Colon (tissue), 2 donors: ENCODE measurements around the gene AKTIP.
"Not testable (repeated sequence)": the region's sequence is repeated elsewhere in the genome, so short reads cannot be mapped to it uniquely, and the experiment has no call there.

ENCODE experiments used
- FAIRE-seq: peaks from 2 replicates; lab custom pipeline; 2012; peaks lifted over from hg19 to GRCh38; lab: Jason Lieb, UNC
- donor health status: control.
- donor health status: control.

AKTIP gene

DNA sequence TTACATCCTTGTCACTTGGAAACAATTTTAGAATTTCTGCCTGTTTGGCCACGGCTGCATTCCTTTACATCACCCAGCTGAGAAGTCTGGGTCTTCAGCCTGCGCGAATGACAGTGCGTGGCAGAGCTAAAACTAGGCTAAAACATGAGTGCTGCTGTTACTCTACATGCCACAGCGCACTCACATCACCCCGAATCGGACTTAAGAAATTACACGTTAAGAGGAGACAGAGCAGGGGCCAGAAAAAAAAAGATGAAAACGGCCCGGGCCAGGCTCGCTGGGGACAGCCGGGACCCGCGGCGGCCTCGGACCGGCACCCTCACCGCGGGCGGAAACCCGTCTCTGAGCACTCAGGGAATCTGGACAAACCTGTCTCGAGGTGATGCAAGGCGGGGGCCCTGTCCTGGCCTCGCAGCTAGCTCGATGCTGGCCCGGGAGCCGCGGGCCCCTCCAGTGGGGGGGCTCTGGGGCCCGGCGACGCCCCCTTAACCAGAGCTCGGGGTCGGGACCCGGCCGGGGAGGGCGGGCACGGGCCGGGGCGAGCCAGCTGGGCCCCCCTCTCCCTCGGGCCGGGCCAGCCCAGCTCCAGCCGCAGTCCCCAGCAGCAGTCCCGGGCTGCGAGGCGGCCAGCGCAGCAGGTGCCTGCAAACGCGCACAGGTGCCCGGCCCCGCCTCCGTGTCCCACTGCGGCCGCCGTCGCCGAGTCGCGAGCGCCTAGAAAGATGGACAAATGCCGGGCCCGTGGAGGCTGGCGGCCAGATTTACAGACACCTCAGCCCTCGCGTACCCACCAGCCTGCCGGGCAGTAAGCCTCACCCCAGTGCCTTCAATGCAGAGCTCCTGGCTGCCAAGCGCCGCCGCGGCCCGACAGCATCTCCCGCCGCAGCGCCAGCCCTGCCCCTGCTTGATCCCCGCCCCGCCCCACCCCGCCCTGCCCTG, at the start of gene AKTIP:
AKTIP (minus strand) TSS at position 879 of the 939 bp plus-strand sequence. CDS start 2,950 bp downstream, outside the sequence.
- no peak for FAIRE-seq

DNA sequence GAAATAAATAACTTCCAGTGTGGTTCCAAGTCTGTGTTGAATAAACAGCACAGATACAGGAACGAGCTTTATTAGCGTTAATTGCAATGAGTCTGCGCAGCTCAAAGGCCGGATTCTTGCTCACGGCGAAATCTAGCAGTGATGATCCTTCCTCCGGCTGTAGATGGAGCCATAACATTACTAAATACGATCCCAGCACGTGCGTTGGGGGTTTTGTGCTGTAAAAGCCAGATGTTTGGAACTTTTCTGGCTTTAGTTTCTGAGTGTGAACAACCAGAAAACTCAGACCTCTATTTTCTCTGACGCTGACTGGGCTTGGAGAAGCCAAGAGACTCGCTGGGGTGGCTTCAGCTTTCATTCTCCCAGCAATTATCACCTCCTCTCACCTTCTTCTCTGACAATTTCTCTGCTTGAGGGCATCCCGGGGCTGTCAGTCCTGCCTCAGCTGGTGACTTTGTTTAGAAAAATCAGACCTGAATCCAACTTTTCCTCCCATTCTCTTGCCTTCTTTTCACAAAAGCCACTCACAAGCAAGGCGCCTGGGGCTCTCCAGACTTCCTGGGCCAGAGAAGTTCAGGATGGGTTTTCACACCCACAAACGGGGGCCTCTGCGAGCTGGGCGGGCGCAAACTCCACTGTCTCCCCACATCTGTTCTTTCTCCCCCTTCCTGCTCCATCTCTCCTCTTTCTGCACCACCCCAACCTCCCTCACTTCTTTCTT, 47.1 kb upstream of the AKTIP start:
- FAIRE-seq: no peak

DNA sequence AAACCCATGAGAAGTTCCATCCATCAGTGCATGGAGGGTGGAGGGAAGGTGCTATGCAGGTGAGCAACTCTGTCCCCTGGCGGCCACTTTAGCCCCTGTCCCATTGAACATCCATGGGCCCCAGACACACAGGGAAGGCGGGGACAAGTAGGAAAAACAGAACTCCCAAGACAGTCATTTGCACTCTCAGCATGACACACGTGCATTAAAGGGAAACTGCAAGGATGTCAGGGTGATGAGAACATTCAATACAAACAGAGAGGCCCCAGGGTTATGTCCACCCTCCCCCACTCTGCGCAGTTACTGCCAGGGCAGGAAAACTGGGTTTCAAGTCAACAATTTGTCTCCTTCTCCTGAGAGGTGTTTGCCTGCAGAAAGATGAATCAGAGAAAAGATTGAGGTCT, 44.0 kb upstream of the AKTIP start:
- FAIRE-seq: no peak

DNA sequence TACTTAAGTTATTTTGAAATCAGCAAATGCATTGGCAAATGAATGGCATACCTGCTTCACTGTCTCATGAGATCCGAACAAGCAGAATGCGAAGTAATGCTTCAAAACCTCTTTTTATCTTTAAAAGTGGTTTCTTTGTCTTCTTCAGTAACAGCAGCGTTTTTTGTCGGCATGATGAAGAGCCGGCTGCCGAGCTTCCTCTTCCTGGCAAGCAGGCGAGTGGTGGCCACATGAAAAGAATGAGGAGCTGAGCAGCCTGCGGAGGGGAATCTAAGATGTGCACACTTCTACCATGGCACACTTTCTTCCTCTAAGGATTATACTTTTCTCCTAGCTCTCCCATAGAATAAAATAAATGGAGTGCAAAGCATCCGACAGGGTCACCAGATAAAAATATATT, 42.4 kb upstream of the AKTIP start:
- no peak for FAIRE-seq

DNA sequence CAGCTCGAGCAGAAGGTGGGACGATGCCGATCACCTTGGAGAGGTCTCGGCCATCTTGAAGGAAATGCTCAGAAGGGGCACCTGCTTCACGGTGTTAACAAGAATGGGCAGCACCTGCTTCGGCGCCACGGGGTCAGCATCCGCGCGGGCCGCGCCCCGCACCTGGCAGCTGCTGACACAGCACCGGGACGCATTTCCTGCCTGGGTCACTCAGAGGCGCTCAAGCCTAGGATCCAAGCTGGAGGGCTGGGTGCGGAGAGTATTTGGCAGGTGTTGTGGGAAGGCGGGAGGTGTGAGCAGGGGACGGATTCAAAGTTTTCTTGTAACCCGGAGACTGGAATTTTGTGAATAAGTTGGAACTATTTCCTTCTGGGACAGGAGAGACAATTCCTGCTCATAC, 39.3 kb upstream of the AKTIP start:
- no peak for FAIRE-seq

DNA sequence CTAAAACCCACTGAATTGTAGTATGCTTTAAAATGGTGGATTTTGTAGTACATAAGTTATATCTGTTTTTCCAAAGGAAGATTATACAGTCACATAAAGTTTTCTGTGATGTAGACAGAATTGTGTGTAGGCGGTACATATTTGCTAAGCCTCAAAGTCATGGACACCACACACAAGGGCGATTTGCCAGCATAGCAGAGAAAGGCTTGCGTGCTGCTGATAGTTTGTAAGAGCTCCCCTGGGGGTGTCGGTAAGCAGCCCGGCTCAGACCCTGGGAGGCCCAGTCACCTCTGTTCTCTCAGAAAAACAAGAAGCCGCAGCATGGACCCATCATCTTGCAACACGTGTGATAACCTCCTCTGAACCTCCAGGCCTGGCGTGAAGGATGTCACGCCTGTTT, 38.3 kb upstream of the AKTIP start:
- no peak for FAIRE-seq

DNA sequence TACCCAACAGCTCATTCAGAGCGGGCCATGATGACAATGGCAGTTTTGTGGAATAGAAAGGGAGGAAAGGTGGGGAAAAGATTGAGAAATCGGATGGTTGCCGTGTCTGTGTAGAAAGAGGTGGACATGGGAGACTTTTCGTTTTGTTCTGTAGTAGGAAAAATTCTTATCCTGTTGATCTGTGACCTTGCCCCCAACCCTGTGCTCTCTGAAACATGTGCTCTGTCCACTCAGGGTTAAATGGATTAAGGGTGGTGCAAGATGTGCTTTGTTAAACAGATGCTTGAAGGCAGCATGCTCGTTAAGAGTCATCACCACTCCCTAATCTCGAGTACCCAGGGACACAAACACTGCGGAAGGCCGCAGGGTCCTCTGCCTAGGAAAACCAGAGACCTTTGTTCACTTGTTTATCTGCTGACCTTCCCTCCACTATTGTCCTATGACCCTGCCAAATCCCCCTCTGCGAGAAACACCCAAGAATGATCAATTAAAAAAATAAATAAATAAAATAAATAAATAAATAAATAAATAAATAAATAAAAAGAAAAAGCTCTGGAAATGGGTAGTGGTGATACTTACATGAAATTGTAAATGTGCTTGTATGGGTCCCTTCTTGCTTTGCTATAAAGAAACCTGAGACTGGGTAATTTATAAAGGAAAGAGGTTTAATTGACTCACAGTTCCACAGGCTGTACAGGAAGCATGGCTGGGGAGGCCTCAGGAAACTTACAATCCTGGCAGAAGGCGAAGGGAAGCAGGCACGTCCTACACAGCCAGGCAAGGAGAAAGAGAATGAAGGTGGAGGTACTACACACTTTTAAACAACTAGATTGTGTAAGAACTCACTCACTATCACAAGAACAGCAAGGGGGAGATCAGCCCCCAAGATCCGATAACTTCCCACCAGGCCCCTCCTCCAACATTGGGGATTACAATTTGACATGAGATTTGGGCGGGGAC, 37.0 kb upstream of the AKTIP start:
- FAIRE-seq: not testable (repeated sequence)

DNA sequence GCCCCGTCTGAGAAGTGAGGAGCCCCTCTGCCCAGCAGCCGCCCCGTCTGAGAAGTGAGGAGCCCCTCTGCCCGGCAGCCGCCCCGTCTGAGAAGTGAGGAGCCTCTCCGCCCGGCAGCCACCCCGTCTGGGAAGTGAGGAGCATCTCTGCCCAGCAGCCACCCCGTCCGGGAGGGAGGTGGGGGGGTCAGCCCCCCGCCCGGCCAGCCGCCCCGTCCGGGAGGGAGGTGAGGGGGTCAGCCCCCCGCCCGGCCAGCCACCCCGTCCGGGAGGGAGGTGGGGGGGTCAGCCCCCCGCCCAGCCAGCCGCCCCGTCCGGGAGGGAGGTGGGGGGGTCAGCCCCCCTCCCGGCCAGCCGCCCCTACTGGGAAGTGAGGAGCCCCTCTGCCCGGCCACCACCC, 36.3 kb upstream of the AKTIP start:
- FAIRE-seq: not testable (repeated sequence)

DNA sequence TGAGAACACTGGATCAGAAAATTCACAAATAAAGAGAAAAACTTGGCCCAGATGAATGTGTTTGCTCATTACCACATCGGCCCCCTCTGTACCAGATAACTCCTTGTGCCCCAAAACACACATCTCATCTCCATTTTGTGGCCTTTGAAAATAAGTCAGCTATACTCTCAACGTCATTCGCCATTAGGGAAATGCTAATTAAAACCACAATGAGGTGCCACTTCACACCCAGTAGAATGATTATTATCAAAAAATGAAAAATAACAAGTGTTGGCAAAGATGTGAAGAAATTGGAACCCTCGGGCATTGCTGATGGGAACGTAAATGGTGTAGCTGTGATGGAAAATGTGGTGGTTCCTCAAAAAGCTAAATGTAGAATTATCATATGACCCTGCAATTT, 34.6 kb upstream of the AKTIP start:
- no peak for FAIRE-seq

DNA sequence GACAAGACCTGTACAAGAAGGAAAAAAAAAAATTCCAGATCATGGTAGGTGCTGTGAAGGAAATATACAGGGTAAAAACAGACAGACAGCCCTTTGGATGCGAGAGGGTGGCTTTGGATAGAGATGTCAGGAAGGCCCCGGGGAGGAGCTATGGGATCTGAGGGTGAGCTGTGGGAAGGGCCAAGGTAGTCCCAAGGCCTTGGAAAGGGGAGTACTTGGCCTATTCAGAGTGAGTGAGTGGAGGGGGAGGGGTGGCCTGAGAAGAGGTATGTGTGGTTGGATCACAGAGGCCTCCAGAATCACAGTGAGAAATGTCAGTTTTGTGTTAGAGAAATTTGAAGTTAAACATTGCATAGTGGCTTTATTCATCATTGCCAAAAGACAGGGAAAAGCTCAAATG, 31.2 kb upstream of the AKTIP start:
- no peak for FAIRE-seq

DNA sequence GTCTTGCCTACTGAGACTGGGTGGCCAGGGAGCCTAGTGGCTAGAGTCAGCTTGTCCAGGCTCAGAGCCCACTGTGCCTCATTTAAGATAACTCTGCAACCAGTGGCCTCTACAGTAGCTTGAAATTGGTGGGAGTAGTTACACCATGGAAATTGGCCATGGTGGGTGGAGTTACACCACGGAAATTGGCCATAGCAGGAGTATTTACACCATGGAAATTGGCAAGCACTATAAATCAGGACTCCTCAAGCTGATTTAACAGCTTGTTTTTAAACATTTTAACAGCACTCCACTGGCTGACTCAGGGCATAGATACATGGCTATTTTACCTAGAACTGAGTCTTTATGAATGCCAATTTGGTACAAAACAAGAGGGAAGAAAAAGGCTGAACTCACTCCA, 27.7 kb upstream of the AKTIP start:
- no peak for FAIRE-seq

DNA sequence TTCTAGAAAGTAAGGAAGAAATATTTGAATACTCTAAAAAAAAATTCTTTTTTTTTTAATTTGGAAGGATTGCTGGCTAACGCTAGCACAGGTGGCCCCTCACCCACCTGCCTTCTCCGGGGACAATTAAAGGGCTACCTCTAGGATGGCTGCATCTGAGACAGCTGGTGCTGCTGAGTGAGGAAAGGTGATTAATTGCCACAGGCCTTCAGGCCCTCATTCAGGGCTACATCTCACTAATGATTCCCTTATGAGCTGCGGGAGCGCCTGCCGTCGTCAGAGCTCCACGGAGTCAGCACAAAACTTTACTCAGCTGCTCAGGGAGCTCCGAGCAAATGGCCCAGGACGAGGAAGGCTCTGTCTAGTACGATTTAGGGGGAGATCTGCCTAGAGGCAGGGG, 27.0 kb upstream of the AKTIP start:
- no peak for FAIRE-seq

DNA sequence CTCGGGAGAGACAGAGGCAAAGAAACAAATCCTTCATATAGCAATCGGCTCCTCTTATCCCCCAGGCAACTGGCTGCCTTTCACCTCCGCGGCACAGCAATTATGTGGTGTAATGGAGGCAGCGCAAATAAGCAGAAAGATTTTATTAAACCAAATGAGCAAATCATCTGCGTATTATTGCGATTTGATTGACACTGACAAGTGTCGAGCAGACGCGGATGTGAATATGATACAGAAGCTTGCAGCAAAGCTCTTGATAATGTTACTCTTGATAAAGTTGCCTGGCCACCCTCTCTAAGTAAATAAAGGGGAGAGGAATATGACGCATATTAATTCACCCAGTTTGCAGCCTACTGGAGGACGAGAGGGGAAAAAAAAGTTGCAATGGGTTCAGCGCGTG, 26.5 kb upstream of the AKTIP start:
- FAIRE-seq: no peak

DNA sequence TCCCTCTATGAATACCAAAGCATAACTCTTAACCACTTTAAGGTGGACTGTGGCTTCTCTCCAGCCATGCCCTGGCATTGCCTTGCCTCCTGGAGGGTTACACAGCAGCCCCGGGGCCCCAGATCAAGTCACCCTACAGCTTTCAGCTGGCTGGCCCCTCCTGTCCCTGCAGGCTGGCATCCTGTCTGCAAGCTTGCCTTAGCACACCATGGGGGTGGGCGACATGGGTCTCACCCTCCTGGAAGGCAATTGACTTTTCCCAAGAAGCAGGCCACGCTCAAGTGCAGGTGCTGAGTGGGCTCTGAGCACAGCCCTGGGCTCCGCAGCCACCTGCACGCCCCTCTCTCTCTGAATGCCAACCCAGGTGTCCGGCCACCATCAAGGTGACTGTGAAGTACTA, 25.8 kb upstream of the AKTIP start:
- FAIRE-seq: no peak

DNA sequence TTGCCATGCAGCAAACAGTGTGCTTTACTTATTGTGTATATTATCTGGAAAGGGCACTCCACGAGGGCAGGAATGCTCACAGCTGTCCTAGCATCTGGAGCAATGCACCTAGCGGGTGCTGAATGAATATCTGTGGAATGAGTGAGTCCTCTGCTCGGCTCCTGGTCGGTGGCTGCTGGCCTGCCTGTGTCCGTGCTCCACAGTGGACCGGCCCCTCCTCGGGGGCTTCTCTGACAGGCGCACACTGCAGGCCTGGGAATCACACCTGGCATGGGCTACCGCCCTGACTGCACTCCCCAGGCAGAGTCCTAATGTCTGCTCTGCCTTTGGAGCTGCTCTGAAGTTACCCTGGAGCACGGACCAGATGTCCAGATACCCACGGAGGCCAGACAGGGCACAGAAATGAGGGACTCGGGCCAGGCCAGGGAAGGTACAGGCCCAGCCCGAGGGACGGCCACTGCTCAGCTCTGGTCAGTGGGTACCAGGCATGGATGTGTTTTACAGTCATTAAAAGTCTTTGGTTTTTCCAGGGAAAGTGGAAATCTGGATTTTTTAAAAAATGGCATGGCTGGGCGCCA, 21.1 kb upstream of the AKTIP start:
- no peak for FAIRE-seq

DNA sequence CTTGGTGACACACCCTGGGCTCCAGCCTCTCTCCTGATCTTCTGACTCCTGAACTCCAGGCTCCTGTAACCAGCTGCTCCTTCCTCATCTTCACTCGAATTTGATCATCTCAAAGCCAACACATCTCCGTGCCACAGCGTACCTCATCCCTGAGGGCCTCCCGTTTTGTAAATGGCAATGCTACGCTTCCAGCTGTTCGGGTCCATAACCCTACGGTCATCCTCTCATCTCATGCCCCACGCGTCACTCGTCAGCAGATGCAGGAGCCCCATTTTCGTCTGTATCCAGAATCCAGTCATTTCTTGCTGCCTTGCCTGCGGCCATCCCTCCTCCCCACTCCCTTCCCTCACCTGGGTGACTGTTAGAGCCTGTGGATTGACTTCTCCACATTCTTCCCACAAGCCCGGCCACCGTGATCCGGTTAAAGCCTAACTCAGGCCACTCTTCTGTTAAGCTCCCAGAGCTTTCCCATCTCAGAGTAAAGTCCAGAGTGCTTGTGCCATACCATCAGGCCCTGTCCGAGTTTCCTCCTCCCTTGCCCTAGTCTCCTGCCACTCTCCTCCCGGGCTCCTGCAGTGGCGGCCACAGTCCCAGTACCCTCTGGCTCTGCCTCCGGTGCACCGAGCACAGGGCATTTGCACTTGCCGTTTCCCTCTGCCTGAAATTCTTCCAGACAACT, 20.3 kb upstream of the AKTIP start:
- no peak for FAIRE-seq

DNA sequence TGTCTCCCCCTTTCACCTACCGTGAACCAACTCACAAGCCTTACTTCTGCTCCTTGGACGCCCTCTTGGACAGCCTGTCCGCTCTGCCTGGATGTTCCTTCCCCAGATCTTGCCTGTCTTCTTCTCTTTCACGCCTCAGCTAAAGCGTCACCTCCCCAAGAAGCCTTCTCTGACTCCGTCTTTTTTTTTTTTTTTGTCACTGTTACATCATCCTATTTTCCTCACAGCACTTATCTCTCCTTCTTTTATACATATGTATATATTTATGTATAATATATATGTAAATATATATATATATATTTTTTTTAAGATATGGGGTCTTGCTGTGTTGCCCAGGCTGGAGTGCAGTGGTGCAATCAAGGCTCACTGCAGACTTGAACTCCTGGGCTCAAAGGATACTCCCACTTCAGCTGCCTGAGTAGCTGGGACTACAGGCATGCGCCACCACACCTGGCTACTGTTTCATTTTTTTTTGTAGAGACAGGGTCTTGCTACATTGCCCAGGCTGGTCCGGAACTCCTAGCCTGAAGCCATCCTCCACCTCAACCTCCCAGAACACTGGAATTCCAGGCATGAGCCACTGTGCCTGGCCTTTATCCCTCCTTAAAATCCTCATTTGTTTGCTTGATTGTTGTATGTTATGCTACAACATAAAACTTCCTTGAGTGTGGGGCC, 16.5 kb upstream of the AKTIP start:
- FAIRE-seq: no peak

DNA sequence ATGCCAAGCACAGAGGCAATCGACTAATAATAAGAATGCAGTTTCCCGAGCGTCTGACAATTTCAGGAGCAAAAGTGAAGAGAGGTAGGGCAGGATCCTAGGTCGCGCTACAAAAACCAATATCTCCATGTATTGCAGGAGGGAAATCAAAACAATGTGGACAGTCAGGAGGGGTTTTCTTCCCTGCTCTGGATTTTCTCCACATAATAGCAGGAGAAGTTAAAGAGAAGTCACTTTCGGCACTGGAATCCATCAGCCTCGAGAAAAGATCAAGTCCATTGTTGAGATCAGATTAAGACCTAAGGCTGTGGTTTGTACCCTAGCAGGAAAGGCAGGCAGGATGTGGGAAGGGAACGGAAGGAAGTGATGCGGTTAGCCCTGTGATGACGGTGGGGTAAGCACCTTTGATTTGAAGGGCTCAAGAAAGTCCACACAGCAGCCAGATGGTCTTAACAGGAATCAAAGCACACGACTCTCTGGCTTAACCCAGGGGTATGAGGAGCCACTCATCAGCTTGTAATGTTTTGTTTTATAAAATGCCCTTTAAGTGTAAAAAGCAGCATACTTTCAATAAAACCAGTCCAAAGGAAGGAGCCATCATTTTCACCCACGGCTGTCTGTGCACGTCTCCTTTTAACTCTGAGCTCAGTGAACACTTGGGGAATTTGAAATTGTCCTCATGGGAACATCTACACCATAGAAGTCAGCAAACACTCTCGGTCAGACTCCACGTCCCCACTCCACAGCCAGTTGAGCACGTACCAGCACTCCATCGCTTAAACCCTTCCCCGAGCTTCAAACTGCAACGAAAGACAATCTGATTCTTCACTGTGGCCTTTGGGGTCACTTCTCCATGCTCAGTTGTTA, 15.8 kb upstream of the AKTIP start:
- FAIRE-seq: no peak

DNA sequence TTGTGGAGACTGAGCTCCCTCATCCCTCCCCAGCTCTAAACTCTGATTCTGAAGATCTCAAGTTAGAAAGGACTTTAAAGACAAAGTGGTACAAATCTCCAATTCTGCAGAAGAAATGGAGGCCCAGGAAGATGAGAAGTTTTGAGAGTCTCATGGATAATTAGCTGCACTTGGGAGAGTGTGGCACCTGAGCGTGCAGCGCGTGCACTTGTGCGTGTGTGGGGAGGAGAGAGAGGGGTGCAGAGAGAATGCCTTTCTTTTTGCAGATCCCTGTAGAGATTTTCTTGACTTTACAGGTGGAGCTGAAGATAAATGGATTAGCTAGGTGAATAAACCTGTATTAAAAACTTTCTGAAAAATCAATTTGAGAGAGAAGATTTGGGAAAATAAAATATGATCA, 14.8 kb upstream of the AKTIP start:
- FAIRE-seq: no peak

DNA sequence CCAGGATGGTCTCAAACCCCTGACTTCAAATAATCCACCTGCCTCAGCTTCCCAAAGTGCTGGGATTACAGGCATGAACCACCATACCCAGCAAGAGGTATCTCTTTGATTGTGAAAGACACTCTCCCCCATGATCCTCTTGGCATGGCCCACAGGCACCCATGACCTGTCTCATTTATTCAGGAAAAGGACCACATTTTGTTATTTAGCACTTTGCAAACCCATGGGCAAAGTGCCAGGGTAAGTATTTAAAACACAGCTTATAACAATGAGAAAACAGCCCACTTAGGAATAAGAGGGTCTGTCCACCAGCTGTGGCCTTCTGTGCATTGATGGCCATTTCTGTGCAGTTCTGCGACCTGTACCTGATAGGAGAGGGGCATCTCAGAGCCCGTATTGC, 12.8 kb upstream of the AKTIP start:
- no peak for FAIRE-seq
